Subcutaneous abdominal adipose tissue (tissue), 5 donors: ENCODE measurements around the gene MCRIP1.
A peak's percentile ranks its signal among the peaks of the same experiment; 100 is the strongest.

Experiments used
- H3K27ac ChIP-seq: one replicate; pipeline ENCODE4 v1.7.0; 2013; ENCODE audit warnings: low read depth, mild to moderate bottlenecking, inconsistent platforms, low read length, moderate library complexity
- H3K27me3 ChIP-seq, 5 donors: one replicate each; pipeline ENCODE4 v1.7.0; 2013; ENCODE audit warnings: low read length in 5 of 5, inconsistent platforms in 1 of 5; ENCODE audit not compliant: control insufficient read depth in 5 of 5, insufficient read depth in 4 of 5
- H3K36me3 ChIP-seq, 5 donors: one replicate each; pipeline ENCODE4 v1.7.0; 2013; ENCODE audit warnings: low read length in 5 of 5; ENCODE audit not compliant: control insufficient read depth in 5 of 5, insufficient read depth in 5 of 5
- H3K4me1 ChIP-seq, 5 donors: one replicate each; pipeline ENCODE4 v1.7.0; 2013; ENCODE audit warnings: low read length in 5 of 5, mild to moderate bottlenecking in 3 of 5, moderate library complexity in 1 of 5; ENCODE audit not compliant: control insufficient read depth in 5 of 5, insufficient read depth in 5 of 5
- H3K4me3 ChIP-seq, 5 donors: one replicate each; pipeline ENCODE4 v1.7.0; 2013; ENCODE audit warnings: low read length in 5 of 5, low read depth in 1 of 5
- H3K9ac ChIP-seq, 5 donors: one replicate each; pipeline ENCODE4 v1.7.0; 2013; ENCODE audit warnings: low read length in 5 of 5, mild to moderate bottlenecking in 4 of 5, moderate library complexity in 3 of 5
- H3K9me3 ChIP-seq, 5 donors: one replicate each; pipeline ENCODE4 v1.7.0; 2013; ENCODE audit warnings: low read length in 5 of 5; ENCODE audit not compliant: control insufficient read depth in 5 of 5
- donor health status: healthy.
- donor health status: healthy.
- donor health status: healthy.
- donor health status: healthy.
- donor health status: healthy.

Gene MCRIP1, protein sequence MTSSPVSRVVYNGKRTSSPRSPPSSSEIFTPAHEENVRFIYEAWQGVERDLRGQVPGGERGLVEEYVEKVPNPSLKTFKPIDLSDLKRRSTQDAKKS

DNA sequence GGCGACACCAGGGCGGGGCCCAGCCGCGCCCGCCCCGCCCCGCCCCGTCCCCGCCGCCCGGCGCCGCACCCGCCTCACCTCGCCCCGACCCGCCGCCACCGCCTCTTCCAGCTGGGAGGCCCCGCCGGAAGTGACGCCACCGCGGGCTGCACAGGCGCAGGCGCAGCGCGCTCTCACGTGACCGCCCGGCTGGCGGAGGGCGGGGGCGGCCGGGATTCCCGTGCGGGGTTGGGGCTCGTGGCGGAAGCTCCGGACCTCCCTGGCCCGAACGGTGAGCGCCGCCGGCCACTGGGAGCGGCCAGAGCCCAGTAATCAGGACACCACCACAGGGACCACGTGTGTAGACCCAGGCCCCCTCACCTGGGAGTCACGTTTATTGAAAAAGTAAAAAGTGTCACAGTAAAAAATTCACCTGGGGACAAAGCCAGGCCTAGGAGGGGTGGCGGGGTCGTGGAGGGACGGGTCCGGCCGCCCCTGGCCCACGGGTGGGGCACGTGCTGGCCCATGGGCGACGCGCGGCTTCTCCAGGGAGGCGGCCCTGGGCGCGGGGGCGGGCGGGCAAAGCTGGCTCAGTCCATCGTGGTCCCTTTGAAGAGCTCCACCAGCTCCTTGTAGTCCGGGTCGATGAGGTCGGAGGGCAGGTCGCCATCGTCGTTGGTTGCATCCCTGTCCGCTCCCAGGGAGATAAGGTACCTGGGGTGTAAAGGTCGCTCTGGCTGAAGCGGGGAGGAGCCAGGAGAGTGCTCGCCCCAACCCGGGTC is at the start of gene MCRIP1:
Gene MCRIP1, minus strand, starts transcription at position 132 of the 761 bp plus-strand sequence. CDS start 8,785 bp downstream, outside the sequence.
- H3K27me3 ChIP-seq: no peaks in the 10 kb centered on the region
- H3K4me3 ChIP-seq: peak within 1 kb of the TSS; percentile 72 to 81 (median 77)
- peaks cover 0 to 5% (median 0%) of the 10 kb centered on the region in 5 donors for H3K36me3 ChIP-seq
- peaks cover 7 to 34% (median 28%) of the 10 kb centered on the region in 5 donors for H3K4me1 ChIP-seq
- no peaks in the 10 kb centered on the region for H3K9me3 ChIP-seq
- peak within 1 kb of the TSS; percentile 70 for H3K27ac ChIP-seq
- peak within 1 kb of the TSS; percentile 26 to 93 (median 86) for H3K9ac ChIP-seq

GRCh38 chr17:81879121-81879520 is 46.0 kb upstream of the MCRIP1 start:
- Histone ChIP-seq H3K4me1 (peaks cover 0 to 6% (median 3%) of the 10 kb centered on the region in 5 donors), H3K27ac (no peak overlapping the region), H3K27me3 (no peaks in the 10 kb centered on the region), H3K9ac (no peak overlapping the region), H3K36me3 (peaks cover 0 to 27% (median 11%) of the 10 kb centered on the region in 5 donors), H3K4me3 (no peak overlapping the region), H3K9me3 (no peaks in the 10 kb centered on the region)

DNA sequence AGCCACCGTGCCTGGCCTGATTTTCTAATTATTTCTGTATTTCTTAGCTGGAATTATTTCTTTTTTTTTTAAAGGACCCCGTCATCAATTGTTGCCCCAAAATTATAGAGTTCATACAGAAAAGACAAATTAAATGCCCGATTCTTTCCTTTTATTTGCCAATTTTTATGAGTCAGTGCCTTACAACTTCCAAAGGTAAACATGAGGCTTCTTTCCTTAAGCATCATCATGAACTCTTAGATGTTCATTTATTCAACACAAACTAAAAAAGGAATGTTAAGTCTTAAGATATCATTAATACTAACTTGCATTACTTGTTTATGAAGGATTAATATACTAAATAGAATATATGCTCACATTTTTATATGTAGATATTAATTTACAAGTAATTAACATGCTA is 45.2 kb upstream of the MCRIP1 start:
- Histone ChIP-seq H3K27ac (no peak overlapping the region), H3K4me1 (peaks cover 0 to 5% (median 3%) of the 10 kb centered on the region in 5 donors), H3K4me3 (no peak overlapping the region), H3K9me3 (no peaks in the 10 kb centered on the region), H3K27me3 (no peaks in the 10 kb centered on the region), H3K36me3 (peaks cover 0 to 24% (median 11%) of the 10 kb centered on the region in 5 donors), H3K9ac (no peak overlapping the region)

- Histone ChIP-seq H3K4me3 (no peak overlapping the region), H3K27ac (no peak overlapping the region), H3K9ac (no peak overlapping the region), H3K27me3 (no peaks in the 10 kb centered on the region), H3K4me1 (peaks cover 0 to 6% (median 5%) of the 10 kb centered on the region in 5 donors), H3K36me3 (peaks cover 0 to 21% (median 11%) of the 10 kb centered on the region in 5 donors), H3K9me3 (no peaks in the 10 kb centered on the region)
Measured at GRCh38 chr17:81877569-81877968, 44.5 kb upstream of the MCRIP1 start.

DNA sequence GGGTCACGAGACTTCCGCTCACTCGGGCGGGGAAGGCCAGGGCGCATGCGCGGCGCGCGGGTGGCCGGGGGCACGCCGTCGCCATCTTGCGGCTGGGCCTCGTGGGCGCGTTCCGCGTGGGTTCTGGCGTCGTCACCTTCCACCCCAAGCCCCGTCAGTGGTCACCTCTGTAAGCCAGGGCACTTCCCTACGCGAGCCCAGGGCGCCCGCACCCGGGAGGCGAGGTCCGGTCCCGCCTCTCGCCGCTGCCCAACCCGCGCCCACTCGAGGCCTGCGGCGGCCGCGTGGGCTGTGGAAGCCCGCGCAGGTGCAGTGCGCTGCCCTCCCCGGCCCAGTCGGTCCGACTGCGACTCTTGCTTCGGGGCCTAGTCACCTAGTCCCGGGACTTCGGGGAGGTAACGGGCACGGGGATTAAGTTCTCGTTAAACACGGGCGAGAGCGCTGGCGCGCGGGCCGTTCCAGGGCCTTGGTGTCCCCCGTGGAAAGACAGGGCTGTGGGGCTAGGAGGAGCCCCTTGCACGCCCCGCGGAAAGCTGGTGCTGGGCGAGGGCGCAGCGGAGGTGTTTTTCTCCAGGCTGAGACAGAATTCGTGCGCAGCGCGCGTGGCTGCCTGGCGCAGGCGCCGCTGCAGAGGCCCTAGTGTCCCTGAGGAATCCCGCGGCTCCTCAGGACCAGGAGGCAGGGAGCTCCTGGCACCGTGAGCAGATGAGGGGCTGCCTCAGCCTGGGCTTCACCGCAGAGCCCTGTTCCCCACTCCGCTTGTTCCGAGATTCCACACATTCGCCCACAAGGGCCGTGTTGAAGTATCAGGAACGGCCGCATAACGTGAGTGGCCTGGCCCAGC is 38.5 kb upstream of the MCRIP1 start:
- Histone ChIP-seq H3K9ac (peak overlapping the region; percentile 85 to 98 (median 93)), H3K27me3 (no peaks in the 10 kb centered on the region), H3K4me3 (peak overlapping the region in 4 of 5 donors; percentile 79 to 89 (median 83)), H3K27ac (peak overlapping the region; percentile 99), H3K9me3 (no peaks in the 10 kb centered on the region), H3K36me3 (peaks cover 0 to 26% (median 20%) of the 10 kb centered on the region in 5 donors), H3K4me1 (peaks cover 0 to 48% (median 44%) of the 10 kb centered on the region in 5 donors)

GRCh38 chr17:81870981-81871386 is 37.9 kb upstream of the MCRIP1 start, which contains the start of gene ARHGDIA:
Gene ARHGDIA, minus strand, starts transcription at chr17:81871337. Its CDS starts 1,407 bp downstream, at chr17:81869930.
- peak within 1 kb of the TSS; percentile 99 for H3K27ac ChIP-seq
- H3K36me3 ChIP-seq: peaks cover 0 to 26% (median 21%) of the 10 kb centered on the region in 5 donors
- no peaks in the 10 kb centered on the region for H3K9me3 ChIP-seq
- H3K27me3 ChIP-seq: no peaks in the 10 kb centered on the region
- peak within 1 kb of the TSS; percentile 87 to 98 (median 97) for H3K9ac ChIP-seq
- H3K4me3 ChIP-seq: peak within 1 kb of the TSS; percentile 82 to 91 (median 87)
- peaks cover 0 to 50% (median 44%) of the 10 kb centered on the region in 5 donors for H3K4me1 ChIP-seq

GRCh38 chr17:81870131-81870980 is 37.3 kb upstream of the MCRIP1 start:
- H3K9me3 ChIP-seq: no peaks in the 10 kb centered on the region
- peak overlapping the region; percentile 56 to 97 (median 91) for H3K9ac ChIP-seq
- peaks cover 0 to 54% (median 44%) of the 10 kb centered on the region in 5 donors for H3K4me1 ChIP-seq
- H3K4me3 ChIP-seq: peak overlapping the region; percentile 75 to 91 (median 87)
- peaks cover 0 to 27% (median 25%) of the 10 kb centered on the region in 5 donors for H3K36me3 ChIP-seq
- H3K27me3 ChIP-seq: no peaks in the 10 kb centered on the region
- H3K27ac ChIP-seq: peak overlapping the region; percentile 94

DNA sequence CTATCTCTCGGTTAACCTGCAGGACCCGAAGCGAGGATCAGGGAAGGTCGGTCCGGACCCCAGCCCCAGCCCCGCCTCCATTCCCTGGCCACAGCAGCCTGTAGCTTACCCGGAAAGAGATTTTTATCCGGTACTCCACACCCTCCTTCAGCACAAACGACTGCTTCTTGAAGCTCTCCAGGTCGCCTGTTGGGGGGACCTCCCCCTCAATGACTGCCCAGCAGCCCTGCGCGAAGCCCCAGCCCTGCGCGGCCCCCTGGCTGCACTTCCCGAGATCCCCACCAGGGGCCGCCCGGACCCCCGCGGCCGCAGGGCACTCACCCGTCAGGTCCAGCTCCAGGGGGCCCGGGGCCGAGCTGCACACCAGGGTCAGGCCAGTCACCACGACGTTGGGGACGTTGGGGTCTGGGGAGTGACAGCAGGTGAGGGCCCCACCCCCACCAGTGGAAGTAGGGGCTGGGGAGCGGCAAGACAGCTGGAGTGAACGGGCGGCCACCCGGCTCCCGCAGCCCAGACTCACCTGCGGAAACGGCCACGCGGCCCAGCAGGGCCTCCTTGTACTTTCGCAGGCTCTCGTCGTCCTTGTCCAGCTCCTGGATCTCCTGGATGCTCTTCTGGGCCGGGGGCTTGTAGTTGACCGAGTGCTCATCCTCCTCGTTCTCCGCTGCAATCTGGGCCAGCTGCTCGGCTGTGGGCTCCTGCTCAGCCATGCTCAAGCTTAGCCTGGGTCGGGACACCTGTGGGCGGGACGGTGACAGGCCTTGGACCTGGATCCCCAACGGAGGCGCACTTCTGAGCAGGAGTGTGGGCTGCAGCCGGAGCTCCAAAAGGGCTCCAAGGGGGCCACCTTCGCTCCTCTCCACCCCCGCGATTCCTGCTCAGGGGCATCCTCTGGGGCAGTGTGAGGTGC is 36.4 kb upstream of the MCRIP1 start:
- Histone ChIP-seq H3K4me1 (peaks cover 0 to 54% (median 44%) of the 10 kb centered on the region in 5 donors), H3K36me3 (peaks cover 0 to 29% (median 25%) of the 10 kb centered on the region in 5 donors), H3K9me3 (no peaks in the 10 kb centered on the region)

More for the DNA sequence above, 36.4 kb upstream of the MCRIP1 start:
- Histone ChIP-seq H3K27ac (peak overlapping the region; percentile 94), H3K4me3 (peak overlapping the region; percentile 75 to 91 (median 87)), H3K9ac (peak overlapping the region in 4 of 5 donors; percentile 84 to 97 (median 94)), H3K27me3 (no peaks in the 10 kb centered on the region)
